Stimulated activated effector memory CD8-positive, alpha-beta T cell treated with anti-CD3 and anti-CD28 coated beads, Interleukin-12 subunit alpha, Interleukin-12 subunit beta, amount 100 ng/mL, for 72 hours (primary cell): ENCODE data around the gene LRRC49.
"Not testable (repeated sequence)": the region's sequence is repeated elsewhere in the genome, so short reads cannot be mapped to it uniquely, and the experiment has no call there.

Experiments
- ATAC-seq: fragments of 150-1000 bp; cut with Tn5 transposase; 2 replicates; pipeline ENCODE4 v1.10.0; 2021
- DNase-seq, 2 donors: peaks; one replicate each; pipeline ENCODE4 v3.0.0; 2021 to 2022; ENCODE audit warnings: low spot score in 2 of 2
- H3K27ac Mint-ChIP-seq: one replicate; pipeline ENCODE4 v1.8.0; 2022; ENCODE audit warnings: mild to moderate bottlenecking, mixed read lengths
- H3K36me3 Mint-ChIP-seq: one replicate; pipeline ENCODE4 v1.8.0; 2022; ENCODE audit warnings: mild to moderate bottlenecking, mixed read lengths
- H3K4me1 Mint-ChIP-seq: one replicate; pipeline ENCODE4 v1.8.0; 2022; ENCODE audit warnings: mixed read lengths
- H3K4me3 Mint-ChIP-seq: one replicate; pipeline ENCODE4 v1.8.0; 2022; ENCODE audit warnings: mild to moderate bottlenecking, mixed read lengths
- H3K9me3 Mint-ChIP-seq: one replicate; pipeline ENCODE4 v1.8.0; 2022; ENCODE audit warnings: mixed read lengths

Gene LRRC49

DNA sequence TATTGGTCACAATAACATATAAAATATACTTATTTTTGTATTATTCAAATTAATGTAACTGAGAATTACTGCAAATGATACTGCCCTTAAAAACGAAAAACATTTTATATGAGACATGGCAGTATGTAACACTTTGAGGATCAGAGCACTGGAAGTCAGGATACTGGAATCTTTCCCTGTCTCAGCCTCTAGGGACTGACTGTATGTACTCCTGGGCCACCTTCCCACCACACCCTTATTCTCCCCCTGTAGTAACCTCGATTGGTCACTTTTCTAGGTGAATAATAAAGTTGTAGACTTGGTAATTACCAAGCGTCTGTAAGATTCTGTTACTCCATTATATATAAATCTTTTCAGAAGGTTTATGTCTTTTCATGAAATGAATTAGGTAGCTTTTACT lies 43.0 kb downstream of the LRRC49 start:
- no peak overlapping the region for H3K4me3 Mint-ChIP-seq
- no peak for DNase-seq
- ATAC-seq = no peak
- H3K36me3 Mint-ChIP-seq = no peaks in the 10 kb centered on the region
- no peaks in the 10 kb centered on the region for H3K9me3 Mint-ChIP-seq
- H3K4me1 Mint-ChIP-seq = no peaks in the 10 kb centered on the region
- no peak overlapping the region for H3K27ac Mint-ChIP-seq

- ATAC-seq = no peak
- H3K36me3 Mint-ChIP-seq = no peaks in the 10 kb centered on the region
- H3K4me1 Mint-ChIP-seq = no peaks in the 10 kb centered on the region
- DNase-seq = no peak
- H3K9me3 Mint-ChIP-seq = no peaks in the 10 kb centered on the region
- no peak overlapping the region for H3K4me3 Mint-ChIP-seq
- no peak overlapping the region for H3K27ac Mint-ChIP-seq
These were observed 43.7 kb downstream of the LRRC49 start for GRCh38 chr15:70936326-70936725.

- not testable (repeated sequence) for H3K27ac Mint-ChIP-seq, H3K9me3 Mint-ChIP-seq, DNase-seq, H3K36me3 Mint-ChIP-seq, H3K4me3 Mint-ChIP-seq, ATAC-seq, H3K4me1 Mint-ChIP-seq
These were observed 50.7 kb downstream of the LRRC49 start for GRCh38 chr15:70943285-70943684.

GRCh38 chr15:70947351-70948335 lies 55.0 kb downstream of the LRRC49 start:
- no peak overlapping the region for H3K27ac Mint-ChIP-seq
- H3K9me3 Mint-ChIP-seq = peaks cover 5% of the 10 kb centered on the region
- DNase-seq (no peak), ATAC-seq (no peak)
- no peak overlapping the region for H3K4me3 Mint-ChIP-seq
- H3K36me3 Mint-ChIP-seq = no peaks in the 10 kb centered on the region
- no peaks in the 10 kb centered on the region for H3K4me1 Mint-ChIP-seq

DNA sequence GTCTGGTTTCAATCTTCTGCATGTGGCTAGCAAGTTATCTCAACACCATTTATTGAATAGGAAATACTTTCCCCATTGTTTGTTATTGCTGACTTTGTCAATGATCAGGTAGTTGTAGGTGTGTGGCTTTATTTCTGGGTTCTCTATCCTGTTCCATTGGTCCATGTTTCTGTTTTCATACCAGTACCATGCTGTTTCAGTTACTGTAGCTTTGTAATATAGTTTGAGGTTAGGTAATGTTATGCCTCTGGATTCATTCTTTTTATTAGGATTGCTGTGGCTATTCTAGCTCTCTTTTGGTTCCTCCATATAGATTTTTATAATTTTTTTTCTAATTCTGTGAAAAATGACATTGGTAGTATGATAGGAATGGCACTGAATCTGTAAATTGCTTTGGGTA lies 58.3 kb downstream of the LRRC49 start:
- Mint-ChIP-seq H3K4me1 (no peaks in the 10 kb centered on the region), H3K4me3 (no peak overlapping the region), H3K9me3 (peaks cover 5% of the 10 kb centered on the region), H3K36me3 (no peaks in the 10 kb centered on the region), H3K27ac (no peak overlapping the region)
- ATAC-seq = no peak
- DNase-seq = no peak

GRCh38 chr15:70954171-70954570 lies 61.5 kb downstream of the LRRC49 start:
- no peaks in the 10 kb centered on the region for H3K4me1 Mint-ChIP-seq
- no peaks in the 10 kb centered on the region for H3K36me3 Mint-ChIP-seq
- DNase-seq (no peak), ATAC-seq (no peak)
- peaks cover 5% of the 10 kb centered on the region for H3K9me3 Mint-ChIP-seq
- H3K4me3 Mint-ChIP-seq = no peak overlapping the region
- H3K27ac Mint-ChIP-seq = no peak overlapping the region

GRCh38 chr15:70954733-70955132 lies 62.1 kb downstream of the LRRC49 start:
- no peak for ATAC-seq
- Mint-ChIP-seq H3K4me1 (no peaks in the 10 kb centered on the region), H3K9me3 (peaks cover 5% of the 10 kb centered on the region)

GRCh38 chr15:70955151-70955550 lies 62.5 kb downstream of the LRRC49 start:
- no peaks in the 10 kb centered on the region for H3K4me1 Mint-ChIP-seq
- H3K36me3 Mint-ChIP-seq = no peaks in the 10 kb centered on the region
- H3K27ac Mint-ChIP-seq = no peak overlapping the region
- DNase-seq (no peak), ATAC-seq (no peak)
- peaks cover 5% of the 10 kb centered on the region for H3K9me3 Mint-ChIP-seq
- H3K4me3 Mint-ChIP-seq = no peak overlapping the region

More at GRCh38 chr15:70954733-70955132, 62.1 kb downstream of the LRRC49 start:
- DNase-seq = no peak
- H3K4me3 Mint-ChIP-seq = no peak overlapping the region
- H3K27ac Mint-ChIP-seq = no peak overlapping the region
- no peaks in the 10 kb centered on the region for H3K36me3 Mint-ChIP-seq

DNA sequence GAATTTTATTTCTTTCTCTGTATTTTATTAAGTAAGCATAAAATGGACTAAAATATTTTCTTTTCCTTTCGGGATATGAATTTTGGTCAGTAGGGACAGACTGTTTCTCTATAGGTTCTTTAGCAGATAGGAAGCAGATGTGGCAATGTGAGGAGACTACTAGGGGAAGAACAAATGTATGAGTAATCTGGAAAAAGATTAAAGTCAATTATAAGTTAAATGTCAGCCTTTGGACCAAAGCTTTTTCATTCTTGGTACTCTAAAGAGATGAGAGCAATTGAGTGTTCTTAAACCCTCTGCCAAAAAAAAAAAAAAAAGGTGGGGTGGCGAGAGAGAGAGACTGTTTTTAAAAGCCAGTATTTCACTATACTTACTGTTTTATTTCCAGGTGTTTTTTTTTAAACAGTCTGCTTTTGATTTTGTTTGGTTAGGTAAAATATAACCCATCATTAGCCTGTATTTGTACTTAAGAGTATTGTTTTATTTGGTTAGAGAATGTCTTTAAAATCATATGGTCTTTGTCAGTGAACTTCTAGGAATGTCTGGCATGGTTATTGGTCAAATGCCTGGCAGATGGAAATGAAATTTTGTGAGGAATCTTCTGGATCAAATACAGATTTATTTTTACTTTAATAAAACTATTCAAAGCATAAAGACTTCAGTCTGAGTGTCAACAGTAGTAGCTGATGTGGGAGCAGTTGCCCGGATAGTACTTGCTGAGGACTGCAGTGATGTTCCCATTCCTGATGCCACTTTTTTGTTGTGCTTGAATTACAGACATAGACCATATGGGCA lies 63.8 kb downstream of the LRRC49 start:
- Mint-ChIP-seq H3K27ac (no peak overlapping the region), H3K4me1 (no peaks in the 10 kb centered on the region)
- ATAC-seq = no peak

GRCh38 chr15:70962084-70962483 lies 69.5 kb downstream of the LRRC49 start:
- DNase-seq = no peak
- Mint-ChIP-seq H3K4me1 (no peaks in the 10 kb centered on the region), H3K9me3 (no peaks in the 10 kb centered on the region), H3K27ac (no peak overlapping the region), H3K36me3 (no peaks in the 10 kb centered on the region), H3K4me3 (no peak overlapping the region)
- no peak for ATAC-seq

More for the DNA sequence above, 63.8 kb downstream of the LRRC49 start:
- peaks cover 3% of the 10 kb centered on the region for H3K9me3 Mint-ChIP-seq
- H3K36me3 Mint-ChIP-seq = no peaks in the 10 kb centered on the region
- no peak for DNase-seq
- H3K4me3 Mint-ChIP-seq = no peak overlapping the region

DNA sequence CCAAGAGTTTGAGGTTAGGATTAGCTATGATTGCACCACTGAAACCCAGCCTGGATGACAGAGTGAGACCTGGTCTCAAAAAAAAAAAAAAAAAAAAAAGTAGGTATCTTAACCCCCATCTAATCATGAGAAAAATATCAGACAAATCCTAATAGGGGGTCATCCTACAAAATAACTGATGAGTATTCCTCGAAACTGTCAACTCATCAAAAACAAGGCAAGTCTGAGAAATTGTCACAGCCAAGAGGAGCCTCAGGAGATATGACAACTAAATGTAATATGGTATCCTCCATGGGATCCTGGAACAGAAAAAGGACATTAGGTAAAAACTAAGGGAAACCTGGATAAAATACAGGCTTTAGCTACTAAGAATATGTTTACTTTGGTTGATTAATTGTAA lies 70.6 kb downstream of the LRRC49 start:
- DNase-seq = no peak
- Mint-ChIP-seq H3K4me1 (no peaks in the 10 kb centered on the region), H3K27ac (no peak overlapping the region), H3K9me3 (no peaks in the 10 kb centered on the region), H3K36me3 (no peaks in the 10 kb centered on the region), H3K4me3 (no peak overlapping the region)
- ATAC-seq = no peak

DNA sequence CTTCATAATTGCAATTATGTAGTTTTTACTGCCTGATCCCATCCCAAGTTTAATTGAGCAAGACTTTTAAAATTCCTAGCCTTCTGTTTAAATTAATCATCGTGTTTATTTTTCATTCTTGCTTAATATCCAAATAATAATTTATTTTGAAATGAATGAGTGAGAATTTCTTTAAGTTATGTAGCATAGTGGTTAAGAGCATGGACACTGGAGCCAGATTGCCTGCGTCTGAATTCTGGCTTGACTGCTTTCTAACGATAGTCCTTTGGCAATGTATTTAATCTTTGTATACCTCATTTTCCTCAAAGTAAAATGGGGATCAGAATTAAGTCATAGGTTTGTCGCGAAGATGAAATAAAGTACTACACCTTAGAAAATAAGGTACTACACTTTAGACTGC lies 71.4 kb downstream of the LRRC49 start:
- no peaks in the 10 kb centered on the region for H3K4me1 Mint-ChIP-seq

DNA sequence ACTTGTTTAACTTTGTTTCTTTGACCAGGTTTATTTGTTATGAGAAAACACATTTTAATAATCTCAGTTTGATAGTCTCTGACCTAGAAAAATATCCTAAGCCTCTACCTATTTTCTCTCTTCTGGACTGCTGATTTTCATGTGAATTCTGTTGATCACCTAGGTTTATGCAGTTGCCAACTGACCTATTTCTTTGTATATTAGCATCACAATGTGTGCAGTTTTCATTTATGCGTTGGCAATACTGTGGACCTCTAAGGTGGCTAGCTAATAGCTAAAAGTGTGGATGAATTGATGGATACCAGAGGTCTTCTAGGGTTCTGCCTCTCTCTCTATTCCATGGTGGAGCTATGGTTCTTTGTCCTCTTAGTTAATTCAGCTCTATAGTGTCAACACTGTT lies 72.1 kb downstream of the LRRC49 start:
- no peak for DNase-seq
- Mint-ChIP-seq H3K36me3 (no peaks in the 10 kb centered on the region), H3K4me3 (no peak overlapping the region), H3K27ac (no peak overlapping the region), H3K9me3 (peaks cover 2% of the 10 kb centered on the region), H3K4me1 (no peaks in the 10 kb centered on the region)
- no peak for ATAC-seq

More for the DNA sequence above, 71.4 kb downstream of the LRRC49 start:
- Mint-ChIP-seq H3K9me3 (peaks cover 2% of the 10 kb centered on the region), H3K4me3 (no peak overlapping the region), H3K36me3 (no peaks in the 10 kb centered on the region), H3K27ac (no peak overlapping the region)
- no peak for ATAC-seq
- DNase-seq = no peak

GRCh38 chr15:70967646-70968045 lies 75.0 kb downstream of the LRRC49 start:
- ATAC-seq = no peak

GRCh38 chr15:70974004-70974832 lies 81.6 kb downstream of the LRRC49 start:
- no peaks in the 10 kb centered on the region for H3K36me3 Mint-ChIP-seq
- DNase-seq (no peak), ATAC-seq (no peak)
- no peaks in the 10 kb centered on the region for H3K4me1 Mint-ChIP-seq
- no peaks in the 10 kb centered on the region for H3K9me3 Mint-ChIP-seq
- no peak overlapping the region for H3K4me3 Mint-ChIP-seq
- H3K27ac Mint-ChIP-seq = no peak overlapping the region

More at GRCh38 chr15:70967646-70968045, 75.0 kb downstream of the LRRC49 start:
- H3K36me3 Mint-ChIP-seq = no peaks in the 10 kb centered on the region
- H3K27ac Mint-ChIP-seq = no peak overlapping the region
- no peak overlapping the region for H3K4me3 Mint-ChIP-seq
- peaks cover 2% of the 10 kb centered on the region for H3K9me3 Mint-ChIP-seq
- H3K4me1 Mint-ChIP-seq = no peaks in the 10 kb centered on the region
- no peak for DNase-seq
